GM18951 (cell line): ENCODE data around the gene KLHL26.

ENCODE experiments used
- POLR2A ChIP-seq: IDR thresholded peaks from 4 replicates; pipeline ENCODE4 v1.6.1; 2011; ENCODE audit warnings: mild to moderate bottlenecking; ENCODE audit not compliant: insufficient read length, insufficient read depth; ENCODE audit errors: extremely low read depth
- in situ Hi-C: fragments of 300-500 bp; cut with MboI; formaldehyde crosslinking; loops from one replicate; pipeline ENCODE4 v1.12.0; 2022; ENCODE audit warnings: low sequenced_read_pairs, mixed read lengths, inconsistent platforms; ENCODE audit not compliant: unreplicated experiment

Gene KLHL26

DNA sequence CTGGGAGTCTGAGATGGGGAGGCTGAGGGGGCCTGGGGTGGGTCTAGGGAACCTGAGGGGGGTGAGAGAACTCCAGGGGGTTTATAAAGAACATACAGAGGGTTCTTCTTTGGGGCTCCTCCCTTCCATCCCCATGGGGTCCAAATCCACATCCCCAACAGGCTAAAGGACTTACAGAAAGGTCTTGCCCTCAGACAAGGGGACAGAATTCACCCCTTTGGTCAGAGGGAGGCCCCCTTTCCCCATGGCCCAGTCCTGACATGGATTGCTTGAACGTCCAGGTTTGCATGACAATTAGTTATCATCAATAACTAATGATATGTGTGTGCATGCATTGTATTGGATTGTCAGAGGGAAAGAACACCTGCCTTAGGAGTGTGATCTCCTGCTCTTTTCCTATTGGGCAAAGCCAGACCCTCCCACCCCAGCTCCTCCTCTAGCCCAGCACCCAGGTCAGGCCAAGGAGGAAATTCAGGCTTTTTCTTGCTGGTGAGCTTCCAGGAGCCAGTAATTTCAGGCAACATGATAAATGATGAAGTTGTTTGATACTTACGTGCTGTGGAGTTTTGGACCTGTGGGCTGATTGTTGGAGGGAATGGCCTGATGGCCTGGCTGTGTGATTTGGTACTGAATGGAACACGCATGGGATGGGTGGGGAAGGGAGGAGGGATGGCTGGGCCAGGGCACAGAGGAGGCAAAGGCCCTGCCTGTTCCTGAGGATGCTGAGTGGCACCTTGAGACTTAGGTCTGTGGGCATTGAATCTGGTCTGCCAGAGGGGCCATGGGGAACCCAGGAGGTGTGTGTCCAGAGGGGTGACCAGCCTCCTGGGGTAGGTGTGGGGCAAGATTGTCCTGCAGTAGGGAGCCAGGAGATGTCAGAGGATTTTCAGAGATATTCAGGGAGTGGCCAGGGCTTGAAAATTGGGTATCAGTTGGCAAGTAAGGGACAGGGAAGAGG lies 1.1 kb downstream of the KLHL26 start:
- in situ Hi-C loops: no loop called here
- no peak for TF ChIP-seq POLR2A

DNA sequence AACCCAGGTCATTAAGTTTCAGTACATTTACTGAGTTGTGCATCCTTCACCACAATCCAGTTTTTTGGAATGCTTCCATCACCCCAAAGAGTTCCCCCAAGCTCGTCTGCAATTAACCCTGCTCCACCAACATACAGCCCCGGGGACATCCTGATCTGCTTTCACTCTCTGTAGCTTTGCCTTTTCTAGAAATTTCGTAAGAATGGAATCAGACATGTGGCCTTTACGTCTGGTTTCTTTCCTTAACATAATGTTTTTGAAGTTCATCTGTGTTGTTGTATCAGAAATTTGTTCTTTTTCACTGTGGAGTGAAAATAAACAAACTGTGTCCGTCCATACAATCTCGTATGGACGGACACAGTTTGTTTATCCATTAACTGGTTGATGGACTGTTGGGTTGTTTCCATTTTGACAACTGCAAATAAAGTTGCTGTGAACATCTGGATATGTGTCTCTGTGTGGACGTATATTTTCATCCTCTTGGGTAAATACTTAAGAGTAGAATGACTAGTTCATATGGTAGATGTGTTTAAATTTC lies 2.9 kb downstream of the KLHL26 start:
- TF ChIP-seq POLR2A: no peak
- in situ Hi-C loops: no loop called here

DNA sequence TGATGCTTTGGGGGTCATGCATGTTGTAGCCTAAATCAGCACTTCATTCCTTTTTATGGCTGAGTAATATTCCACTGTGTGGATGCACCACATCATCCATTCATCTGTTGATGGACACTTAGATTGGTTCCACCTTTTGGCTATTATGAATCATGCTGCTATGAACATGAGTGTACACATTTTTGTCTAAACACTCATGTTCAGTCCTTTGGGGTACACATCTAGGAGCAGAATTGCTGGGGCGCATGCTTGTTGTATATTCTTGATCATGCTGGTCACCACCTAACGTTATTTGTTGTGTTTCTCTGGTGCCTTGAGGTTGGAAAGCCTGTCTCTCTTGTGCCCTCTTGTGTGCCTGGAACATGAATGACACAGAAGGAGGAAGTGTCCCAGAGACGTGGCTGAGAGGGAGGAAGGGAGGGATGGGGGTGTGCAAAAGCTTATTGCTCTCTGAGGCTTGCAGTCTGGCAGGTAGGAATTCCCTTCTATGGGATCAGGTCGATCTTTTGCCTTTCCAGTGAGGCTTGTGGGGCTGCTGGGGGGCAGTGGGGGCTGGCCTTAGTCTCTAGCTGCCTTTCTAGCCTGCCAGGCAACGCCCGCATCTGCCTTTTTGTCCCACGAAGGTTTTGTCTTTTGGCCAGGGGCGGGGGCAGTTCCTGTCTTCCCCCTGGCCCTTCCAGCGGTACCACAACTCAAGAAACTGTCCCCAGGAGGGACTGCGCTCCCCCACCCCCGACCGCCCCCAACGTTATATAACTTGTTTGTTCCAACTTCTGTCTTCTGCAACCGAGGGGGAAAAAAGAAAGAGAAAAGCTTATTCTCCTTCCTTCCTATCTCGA lies 7.6 kb downstream of the KLHL26 start:
- TF ChIP-seq POLR2A: no peak
- in situ Hi-C loops: no loop called here

DNA sequence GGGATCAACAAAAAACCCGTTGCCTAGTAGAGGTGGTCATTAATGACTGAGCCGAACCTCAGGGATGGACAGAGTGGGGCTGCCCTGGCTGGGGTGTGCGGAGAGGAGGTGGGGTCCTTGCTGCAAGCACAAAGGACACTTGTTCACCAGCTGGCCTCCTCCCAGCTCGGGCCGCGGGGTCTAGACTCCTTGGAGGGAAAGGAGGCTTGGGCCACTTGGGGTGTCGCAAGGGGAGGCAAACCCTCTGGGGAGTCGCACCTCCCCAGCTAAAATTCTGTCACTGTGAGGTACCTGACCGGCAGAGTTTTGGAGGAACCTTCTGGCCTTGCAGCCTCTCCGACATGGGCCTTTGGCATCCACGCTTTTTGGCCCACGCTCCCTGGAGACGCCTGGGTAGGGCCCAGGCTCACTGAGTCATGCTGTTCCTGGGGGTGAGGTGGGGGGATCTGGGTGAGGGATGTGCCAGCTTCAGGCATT lies 8.2 kb downstream of the KLHL26 start:
- no peak for TF ChIP-seq POLR2A
- in situ Hi-C loops: no loop called here

DNA sequence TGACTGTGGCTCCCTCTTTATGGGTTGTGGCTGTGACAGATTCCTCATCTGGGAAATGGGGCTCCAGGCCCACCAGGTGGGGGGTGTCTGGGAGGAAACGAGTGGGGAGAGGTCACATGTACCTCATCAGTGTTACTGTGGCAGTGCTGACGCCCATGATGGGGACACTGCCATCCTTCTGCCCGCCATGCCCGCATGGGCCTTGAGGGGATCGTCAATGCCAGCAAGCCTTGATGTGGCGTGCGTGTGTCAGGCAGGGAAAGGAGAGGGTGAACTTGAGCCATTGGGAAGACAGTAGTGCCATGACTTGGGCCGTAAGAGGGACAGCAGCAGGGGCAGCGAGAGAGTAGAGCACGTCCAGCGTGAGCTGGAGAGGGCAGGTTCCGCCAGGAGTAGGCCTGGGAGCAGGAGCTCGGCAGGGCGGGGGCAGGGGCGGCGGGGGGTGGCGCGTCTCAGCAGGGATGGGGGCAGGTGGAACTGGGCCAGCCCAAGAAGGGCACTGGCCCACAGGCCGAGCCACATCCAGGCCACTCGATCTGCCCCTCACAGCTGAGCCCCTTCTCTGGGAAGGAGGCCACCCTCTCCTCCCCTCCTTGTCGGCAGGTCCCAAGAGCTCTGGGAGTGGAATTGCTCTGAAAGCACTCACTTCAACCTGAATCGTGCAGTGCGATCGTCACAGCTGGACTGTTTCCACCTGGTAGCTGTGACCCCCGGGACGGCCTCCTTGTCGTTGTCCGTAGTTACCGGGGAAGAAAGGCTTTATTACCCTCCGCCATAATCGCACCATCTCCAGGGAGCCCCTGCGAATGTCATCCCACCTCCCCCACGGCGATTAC lies 9.9 kb downstream of the KLHL26 start:
- in situ Hi-C loops: no loop called here
- no peak for TF ChIP-seq POLR2A

DNA sequence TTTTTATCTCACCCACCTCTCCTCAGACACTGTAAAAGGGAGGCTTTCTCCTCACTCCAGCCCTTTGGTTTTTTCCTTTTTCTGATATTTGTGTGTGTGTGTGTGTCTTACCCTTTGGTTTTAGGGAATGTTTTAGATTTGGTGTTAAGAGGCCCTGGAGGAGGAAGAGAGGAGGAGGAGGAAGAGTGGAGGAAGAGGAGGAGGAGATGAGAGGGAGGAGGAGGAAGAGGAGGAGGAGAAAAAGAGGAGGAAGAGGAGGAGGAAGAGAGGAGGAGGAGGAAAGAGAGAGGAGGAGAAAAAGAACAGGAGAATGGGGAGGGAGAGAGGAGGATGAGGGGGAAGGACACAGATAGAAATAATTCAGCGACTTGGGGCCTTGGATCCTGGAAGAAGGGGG lies 10.5 kb downstream of the KLHL26 start:
- no peak for TF ChIP-seq POLR2A
- in situ Hi-C loops: no loop called here

DNA sequence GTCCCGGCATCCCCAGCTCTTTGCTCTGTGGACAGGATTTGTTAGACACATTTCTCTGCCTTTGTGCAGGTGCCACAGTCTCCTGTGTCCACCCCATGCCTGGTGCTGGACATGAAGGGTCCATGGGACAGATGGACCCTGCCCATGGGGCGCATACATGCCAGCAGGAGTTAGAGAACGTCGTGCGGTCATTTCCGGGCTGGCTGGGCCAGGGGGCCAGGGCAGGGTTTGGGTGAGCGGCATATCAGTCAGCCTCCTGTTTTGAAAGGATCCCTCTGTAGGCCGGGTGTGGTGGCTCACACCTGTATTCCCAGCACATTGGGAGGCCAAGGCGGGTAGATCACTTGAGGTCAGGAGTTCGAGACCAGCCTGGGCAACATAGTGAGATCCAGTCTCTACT lies 11.0 kb downstream of the KLHL26 start:
- in situ Hi-C loops: no loop called here
- no peak for TF ChIP-seq POLR2A

DNA sequence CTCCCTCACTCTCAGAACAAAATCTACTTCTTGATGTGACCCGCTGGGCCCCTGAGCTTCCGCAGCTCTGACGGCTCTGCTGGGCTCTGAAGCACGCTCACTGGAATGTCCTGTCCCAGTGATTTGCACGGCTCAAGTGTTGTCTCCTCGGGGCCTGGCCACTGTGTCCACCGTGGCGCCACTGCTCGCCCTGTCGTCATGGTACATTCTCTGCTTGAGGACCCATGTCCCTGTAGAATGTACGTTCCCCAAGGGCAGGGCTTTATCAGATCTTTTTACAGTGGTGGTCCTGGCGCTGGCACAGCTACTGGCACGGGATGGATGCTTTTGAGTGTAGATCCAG lies 12.1 kb downstream of the KLHL26 start:
- in situ Hi-C loops: no loop called here
- TF ChIP-seq POLR2A: no peak

DNA sequence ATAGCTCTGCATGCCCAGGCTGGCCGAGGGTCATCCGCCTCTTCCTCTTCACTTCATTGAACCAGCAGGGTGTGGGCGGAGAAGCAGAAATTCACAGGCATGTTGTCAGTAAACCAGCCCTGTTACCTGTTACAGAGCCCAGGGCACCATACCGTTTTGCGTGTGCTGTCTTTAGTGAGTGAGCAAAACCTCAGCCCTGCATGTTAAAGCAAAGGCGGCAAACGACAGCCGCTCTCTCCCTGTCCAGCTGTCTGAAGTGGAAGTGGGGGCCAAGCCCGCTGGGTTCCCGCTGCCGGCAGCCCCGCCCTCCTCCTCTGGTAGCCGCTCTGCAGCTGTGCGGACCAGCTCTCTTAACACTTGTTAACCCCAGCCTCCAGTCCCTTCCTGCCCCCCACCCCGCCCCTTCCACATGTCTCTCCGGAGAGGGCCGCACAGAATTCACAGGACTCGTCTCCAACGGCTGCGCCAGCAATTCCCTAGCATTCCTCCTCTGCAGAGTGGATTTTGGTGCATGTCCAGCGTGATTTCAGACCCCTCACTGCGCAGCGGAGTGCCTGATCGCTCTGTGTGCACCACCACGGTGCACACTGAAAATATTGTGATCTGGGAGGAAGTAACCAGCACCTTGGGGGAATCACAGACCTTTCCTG lies 12.7 kb downstream of the KLHL26 start:
- in situ Hi-C loops: no loop called here
- no peak for TF ChIP-seq POLR2A

DNA sequence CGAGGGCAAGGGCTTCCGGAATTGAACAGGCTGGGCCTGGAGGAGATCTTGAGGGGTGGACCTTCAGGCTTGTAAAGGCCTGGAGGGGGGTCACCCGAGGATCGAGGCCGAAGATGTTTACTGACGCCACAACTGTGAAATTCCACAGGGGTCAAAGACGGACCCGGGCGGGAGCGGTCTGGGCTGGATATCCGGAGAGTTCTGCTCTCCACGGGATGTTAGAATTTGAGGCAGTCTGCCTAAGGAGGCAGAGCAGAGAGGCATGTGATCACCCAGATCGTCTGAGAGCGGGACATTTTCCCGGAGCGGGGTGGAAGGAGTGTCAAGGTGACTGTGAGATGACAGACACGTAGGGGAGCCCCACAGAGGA lies 13.2 kb downstream of the KLHL26 start:
- TF ChIP-seq POLR2A: no peak
- in situ Hi-C loops: no loop called here

DNA sequence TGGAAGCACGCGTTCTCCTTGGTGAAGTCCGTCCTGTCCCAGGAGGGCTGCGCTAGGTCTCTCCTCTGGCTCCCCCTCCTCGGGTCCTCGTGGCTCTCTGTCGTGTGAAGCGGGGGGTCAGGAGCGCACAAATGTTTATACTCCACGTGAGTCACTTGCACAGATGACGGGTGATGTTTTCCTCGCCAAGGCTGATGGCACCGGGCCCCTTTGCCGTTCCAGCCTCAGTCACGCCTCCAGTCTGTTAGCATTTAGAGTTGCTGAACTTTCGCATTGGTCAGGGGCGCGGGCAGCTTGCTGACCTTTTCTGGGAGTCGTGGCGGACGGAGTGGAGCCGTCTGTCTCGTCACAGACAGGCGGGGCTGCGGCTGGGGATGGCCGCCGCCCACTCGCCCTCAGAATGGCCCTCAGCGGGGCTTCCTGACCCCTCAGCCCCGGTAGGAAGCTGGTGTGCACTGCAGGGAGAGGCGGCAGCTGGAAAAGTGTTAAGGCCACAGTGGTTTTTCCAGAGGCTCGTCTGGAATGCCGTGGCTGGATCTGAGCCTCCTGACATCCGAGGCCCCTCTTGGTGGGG lies 13.7 kb downstream of the KLHL26 start:
- no peak for TF ChIP-seq POLR2A
- in situ Hi-C loops: no loop called here

DNA sequence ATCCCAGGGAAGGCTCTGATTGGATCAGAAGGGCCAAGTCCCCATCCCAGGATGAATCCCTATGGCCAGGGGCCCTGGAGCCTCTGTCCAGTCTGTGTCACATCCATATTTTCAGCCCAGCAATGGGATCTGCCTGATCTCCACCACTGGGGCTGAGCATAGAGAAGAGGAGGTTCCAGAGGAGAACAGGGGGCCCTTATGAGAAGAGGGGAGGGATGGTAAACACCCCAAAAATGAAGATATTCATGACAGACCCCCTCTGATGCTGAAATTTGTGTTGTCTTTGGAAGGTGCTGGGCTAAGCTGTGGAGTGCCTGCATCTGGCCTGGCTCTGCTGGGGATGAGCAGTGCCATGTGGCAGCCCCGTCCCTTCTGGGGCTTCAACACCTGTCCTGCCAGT lies 14.5 kb downstream of the KLHL26 start:
- TF ChIP-seq POLR2A: no peak
- in situ Hi-C loops: no loop called here

DNA sequence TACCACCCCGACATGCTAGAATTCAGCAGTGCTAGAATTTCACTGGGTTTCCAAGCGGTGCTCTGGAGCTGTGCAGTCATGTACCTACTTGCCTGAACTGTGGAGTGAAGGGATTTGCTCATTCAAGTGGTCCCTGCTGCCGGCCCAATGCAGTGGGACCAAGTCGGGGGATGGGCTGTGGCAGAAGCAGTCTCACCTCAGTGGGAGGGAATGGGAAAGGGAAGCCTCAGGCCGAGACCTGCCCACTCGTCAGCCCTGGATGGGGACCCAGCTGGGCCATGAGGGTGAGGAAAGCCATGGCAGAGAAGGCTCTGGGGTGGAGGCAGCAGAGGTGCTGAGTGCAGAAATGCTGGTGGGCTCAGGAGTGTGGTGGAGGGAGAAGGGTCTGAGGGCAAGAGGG lies 14.9 kb downstream of the KLHL26 start:
- in situ Hi-C loops: no loop called here
- TF ChIP-seq POLR2A: no peak
